LNCAP (cell line): ENCODE results near the gene DNAJC5G.

Experiments used
- CTCF ChIP-seq: fragments of 450-650 bp; IDR thresholded peaks from 2 replicates; pipeline ENCODE4 v1.5.1; 2017; ENCODE audit warnings: mild to moderate bottlenecking

The DNAJC5G gene

GRCh38 chr2:27237341-27237945 is 37.8 kb upstream of the DNAJC5G start:
- TF ChIP-seq CTCF = no peak

GRCh38 chr2:27238976-27239375 is 36.3 kb upstream of the DNAJC5G start:
- TF ChIP-seq CTCF = no peak

GRCh38 chr2:27240406-27240805 is 34.8 kb upstream of the DNAJC5G start:
- TF ChIP-seq CTCF = no peak

- no peak for TF ChIP-seq CTCF
These were observed 33.2 kb upstream of the DNAJC5G start for GRCh38 chr2:27241761-27242613.

GRCh38 chr2:27242614-27242951 is 32.6 kb upstream of the DNAJC5G start:
- TF ChIP-seq CTCF = no peak

- TF ChIP-seq CTCF = no peak
These were observed 31.7 kb upstream of the DNAJC5G start for GRCh38 chr2:27243391-27244130.

- TF ChIP-seq CTCF = no peak
These were observed 30.1 kb upstream of the DNAJC5G start for GRCh38 chr2:27245116-27245515.
